HEK293T (cell line): ENCODE results near the gene OTOP3.

Source experiments
- ARNT ChIP-seq: fragments of 450-650 bp; IDR thresholded peaks from 2 replicates; pipeline ENCODE4 v1.6.1; 2017; ENCODE audit warnings: mild to moderate bottlenecking
- BHLHE40 ChIP-seq: fragments of 450-650 bp; IDR thresholded peaks from 2 replicates; pipeline ENCODE4 v1.6.1; 2016; ENCODE audit warnings: mild to moderate bottlenecking, moderate library complexity, borderline replicate concordance
- CTBP1 ChIP-seq: fragments of 450-650 bp; IDR thresholded peaks from 2 replicates; pipeline ENCODE4 v1.6.1; 2016; ENCODE audit warnings: borderline replicate concordance
- FOXA1 ChIP-seq: fragments of 450-650 bp; IDR thresholded peaks from 2 replicates; pipeline ENCODE4 v1.6.1; 2016; ENCODE audit warnings: mild to moderate bottlenecking
- FOXK2 ChIP-seq: fragments of 450-650 bp; IDR thresholded peaks from 2 replicates; pipeline ENCODE4 v1.6.1; 2016; ENCODE audit warnings: mild to moderate bottlenecking
- FOXM1 ChIP-seq: fragments of 450-650 bp; IDR thresholded peaks from 2 replicates; pipeline ENCODE4 v1.6.1; 2017; ENCODE audit warnings: mild to moderate bottlenecking, borderline replicate concordance
- L3MBTL2 ChIP-seq: fragments of 450-650 bp; conservative IDR thresholded peaks from 2 replicates; pipeline ENCODE4 v1.6.1; 2016; ENCODE audit warnings: mild to moderate bottlenecking
- LEF1 ChIP-seq: fragments of 450-650 bp; IDR thresholded peaks from 2 replicates; pipeline ENCODE4 v1.6.1; 2017; ENCODE audit warnings: mild to moderate bottlenecking, borderline replicate concordance
- NFRKB ChIP-seq: fragments of 450-650 bp; IDR thresholded peaks from 2 replicates; pipeline ENCODE4 v1.6.1; 2016; ENCODE audit warnings: mild to moderate bottlenecking, moderate library complexity
- PKNOX1 ChIP-seq: fragments of 450-650 bp; IDR thresholded peaks from 2 replicates; pipeline ENCODE4 v1.6.1; 2016
- SP1 ChIP-seq: fragments of 450-650 bp; IDR thresholded peaks from 2 replicates; pipeline ENCODE4 v1.6.1; 2017
- SUZ12 ChIP-seq: fragments of 450-650 bp; IDR thresholded peaks from 2 replicates; pipeline ENCODE4 v1.6.1; 2016; ENCODE audit warnings: mild to moderate bottlenecking
- TARDBP ChIP-seq: fragments of 450-650 bp; IDR thresholded peaks from 2 replicates; pipeline ENCODE4 v1.6.1; 2016

- TF ChIP-seq SUZ12: no peak
- TF ChIP-seq LEF1: no peak
- TF ChIP-seq FOXM1: no peak
- no peak for TF ChIP-seq FOXA1
- TF ChIP-seq PKNOX1: no peak
- TF ChIP-seq BHLHE40: no peak
- no peak for TF ChIP-seq NFRKB
- TF ChIP-seq SP1: no peak
- no peak for TF ChIP-seq TARDBP
- TF ChIP-seq L3MBTL2: no peak
- TF ChIP-seq ARNT: no peak
- TF ChIP-seq CTBP1: no peak
- no peak for TF ChIP-seq FOXK2
Measured at GRCh38 chr17:74943808-74944522, 8.3 kb downstream of the OTOP3 start.
